Measurements from ENCODE around the gene WNT9A.

Gene WNT9A

GRCh38 chr1:227937031-227937837 lies 10.5 kb downstream of the WNT9A start:
- TF ChIP-seq POLR2AphosphoS5 (IDR thresholded peaks at IDR 0.05; ENCODE audit: borderline replicate concordance, low read depth, low read length) (no peak), FOXP2 (optimal IDR thresholded peaks at IDR 0.05; ENCODE audit: control extremely low read depth, extremely low read length, insufficient read depth) (no peak), EZH2 (IDR thresholded peaks at IDR 0.05) (no peak)
- Histone ChIP-seq H3K27ac (no peak overlapping the region), H3K9me3 (ENCODE audit: low read depth, low read length) (no peaks in the 10 kb centered on the region), H3K9ac (ENCODE audit: insufficient read length) (no peak overlapping the region), H3K36me3 (ENCODE audit: insufficient read depth, low read length) (no peaks in the 10 kb centered on the region), H3K4me3 (no peak overlapping the region)
- no peak for DNase-seq (ENCODE audit: low read depth, low spot score)

- no peak overlapping the region for H3K4me3 ChIP-seq
- no peaks in the 10 kb centered on the region for H3K36me3 ChIP-seq (ENCODE audit: insufficient read depth, low read length)
- no peak overlapping the region for H3K27ac ChIP-seq
- DNase-seq (ENCODE audit: low read depth, low spot score), result no peak
- H3K9me3 ChIP-seq (ENCODE audit: low read depth, low read length), result no peaks in the 10 kb centered on the region
- TF ChIP-seq EZH2 (IDR thresholded peaks at IDR 0.05), result no peak
- TF ChIP-seq FOXP2 (optimal IDR thresholded peaks at IDR 0.05; ENCODE audit: control extremely low read depth, extremely low read length, insufficient read depth), result no peak
- TF ChIP-seq POLR2AphosphoS5 (IDR thresholded peaks at IDR 0.05; ENCODE audit: borderline replicate concordance, low read depth, low read length), result no peak
- no peak overlapping the region for H3K9ac ChIP-seq (ENCODE audit: insufficient read length)
These were observed 11.9 kb downstream of the WNT9A start for GRCh38 chr1:227935826-227936225.

GRCh38 chr1:227934476-227935313 lies 13.0 kb downstream of the WNT9A start:
- H3K9ac ChIP-seq (ENCODE audit: insufficient read length), result no peak overlapping the region
- no peaks in the 10 kb centered on the region for H3K36me3 ChIP-seq (ENCODE audit: insufficient read depth, low read length)
- TF ChIP-seq EZH2 (IDR thresholded peaks at IDR 0.05), result no peak
- TF ChIP-seq FOXP2 (optimal IDR thresholded peaks at IDR 0.05; ENCODE audit: control extremely low read depth, extremely low read length, insufficient read depth), result no peak
- no peak for TF ChIP-seq POLR2AphosphoS5 (IDR thresholded peaks at IDR 0.05; ENCODE audit: borderline replicate concordance, low read depth, low read length)
- DNase-seq (ENCODE audit: low read depth, low spot score), result no peak
- H3K27ac ChIP-seq, result no peak overlapping the region
- H3K9me3 ChIP-seq (ENCODE audit: low read depth, low read length), result no peaks in the 10 kb centered on the region
- H3K4me3 ChIP-seq, result no peak overlapping the region

GRCh38 chr1:227929751-227930472 lies 17.8 kb downstream of the WNT9A start:
- Histone ChIP-seq H3K9me3 (ENCODE audit: low read depth, low read length) (no peaks in the 10 kb centered on the region), H3K36me3 (ENCODE audit: insufficient read depth, low read length) (no peaks in the 10 kb centered on the region), H3K27ac (no peak overlapping the region), H3K9ac (ENCODE audit: insufficient read length) (no peak overlapping the region), H3K4me3 (no peak overlapping the region)
- DNase-seq (ENCODE audit: low read depth, low spot score), result no peak
- no peak for TF ChIP-seq FOXP2 (optimal IDR thresholded peaks at IDR 0.05; ENCODE audit: control extremely low read depth, extremely low read length, insufficient read depth)
- no peak for TF ChIP-seq EZH2 (IDR thresholded peaks at IDR 0.05)
- TF ChIP-seq POLR2AphosphoS5 (IDR thresholded peaks at IDR 0.05; ENCODE audit: borderline replicate concordance, low read depth, low read length), result no peak

GRCh38 chr1:227928811-227929375 lies 18.8 kb downstream of the WNT9A start:
- Histone ChIP-seq H3K27ac (no peak overlapping the region), H3K9ac (ENCODE audit: insufficient read length) (no peak overlapping the region), H3K4me3 (no peak overlapping the region), H3K36me3 (ENCODE audit: insufficient read depth, low read length) (no peaks in the 10 kb centered on the region), H3K9me3 (ENCODE audit: low read depth, low read length) (no peaks in the 10 kb centered on the region)
- no peak for TF ChIP-seq POLR2AphosphoS5 (IDR thresholded peaks at IDR 0.05; ENCODE audit: borderline replicate concordance, low read depth, low read length)
- no peak for TF ChIP-seq FOXP2 (optimal IDR thresholded peaks at IDR 0.05; ENCODE audit: control extremely low read depth, extremely low read length, insufficient read depth)
- TF ChIP-seq EZH2 (IDR thresholded peaks at IDR 0.05), result no peak
- DNase-seq (ENCODE audit: low read depth, low spot score), result no peak

- DNase-seq (ENCODE audit: low read depth, low spot score), result no peak
- Histone ChIP-seq H3K9ac (ENCODE audit: insufficient read length) (no peak overlapping the region), H3K27ac (no peak overlapping the region), H3K36me3 (ENCODE audit: insufficient read depth, low read length) (no peaks in the 10 kb centered on the region), H3K9me3 (ENCODE audit: low read depth, low read length) (no peaks in the 10 kb centered on the region), H3K4me3 (no peak overlapping the region)
- TF ChIP-seq POLR2AphosphoS5 (IDR thresholded peaks at IDR 0.05; ENCODE audit: borderline replicate concordance, low read depth, low read length) (no peak), FOXP2 (optimal IDR thresholded peaks at IDR 0.05; ENCODE audit: control extremely low read depth, extremely low read length, insufficient read depth) (no peak), EZH2 (IDR thresholded peaks at IDR 0.05) (no peak)
These were observed 19.6 kb downstream of the WNT9A start for GRCh38 chr1:227927971-227928741.
